RWPE2 (cell line): ENCODE measurements around the gene GPR78.

Experiments
- ATAC-seq: fragments of 200-7000 bp; cut with Tn5 transposase; 3 replicates; pipeline ENCODE4 v1.9.1; 2021; ENCODE audit warnings: low read depth
- DNase-seq: peaks from one replicate; pipeline ENCODE4 v3.0.0-alpha.2; 2020; ENCODE audit warnings: low spot score
- H3K27ac ChIP-seq: fragments of 450-650 bp; 2 replicates; pipeline ENCODE4 v1.5.1; 2017; ENCODE audit warnings: mild to moderate bottlenecking; ENCODE audit not compliant: poor library complexity, severe bottlenecking
- H3K27me3 ChIP-seq: fragments of 250-450 bp; sonication (Bioruptor Pico); 2 replicates; pipeline ENCODE4 v1.5.1; 2021; ENCODE audit warnings: mild to moderate bottlenecking, moderate library complexity; ENCODE audit not compliant: insufficient read depth, poor library complexity, severe bottlenecking
- H3K36me3 ChIP-seq: fragments of 250-450 bp; sonication (Bioruptor Pico); 2 replicates; pipeline ENCODE4 v1.5.1; 2020; ENCODE audit warnings: low read depth, mild to moderate bottlenecking, moderate library complexity
- H3K4me1 ChIP-seq: fragments of 250-450 bp; sonication (Bioruptor Pico); 2 replicates; pipeline ENCODE4 v1.5.1; 2021; ENCODE audit warnings: mild to moderate bottlenecking, moderate library complexity; ENCODE audit not compliant: insufficient read depth, poor library complexity, severe bottlenecking
- H3K4me3 ChIP-seq: fragments of 250-450 bp; sonication (Bioruptor Pico); 2 replicates; pipeline ENCODE4 v1.5.1; 2021; ENCODE audit warnings: mild to moderate bottlenecking, moderate library complexity; ENCODE audit not compliant: severe bottlenecking
- H3K9me3 ChIP-seq: fragments of 250-450 bp; sonication (Bioruptor Pico); 2 replicates; pipeline ENCODE4 v1.5.1; 2021; ENCODE audit warnings: mild to moderate bottlenecking, moderate library complexity; ENCODE audit not compliant: severe bottlenecking
- TF ChIP-seq, protein P1 (sequence below): fragments of 450-650 bp; IDR thresholded peaks from one replicate; pipeline ENCODE4 v1.5.1; 2017; ENCODE audit warnings: mild to moderate bottlenecking, moderate library complexity; ENCODE audit not compliant: poor library complexity, severe bottlenecking

Gene GPR78

DNA sequence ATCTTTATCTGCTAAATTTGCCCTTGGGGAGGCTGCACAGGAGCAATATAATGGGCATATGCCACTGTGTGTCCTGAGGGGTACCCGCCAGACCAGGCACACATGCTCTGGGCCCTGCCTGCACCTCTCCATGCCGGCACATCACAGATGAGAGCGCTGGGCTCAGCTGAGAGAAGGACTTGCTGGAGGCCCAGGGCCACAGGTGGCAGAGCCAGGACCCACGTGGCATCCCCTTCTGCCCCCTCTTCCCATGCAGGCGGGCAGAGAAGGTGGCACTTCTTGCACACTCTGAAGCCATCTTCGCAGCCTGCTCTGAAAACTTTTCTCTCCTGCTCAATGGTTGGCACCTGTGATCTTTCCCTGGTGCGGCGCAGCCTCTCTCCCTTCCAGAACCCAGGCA lies 32.5 kb downstream of the GPR78 start:
- Histone ChIP-seq H3K9me3 (no peaks in the 10 kb centered on the region), H3K36me3 (no peaks in the 10 kb centered on the region), H3K27ac (no peak overlapping the region), H3K4me1 (no peaks in the 10 kb centered on the region), H3K4me3 (no peak overlapping the region), H3K27me3 (no peaks in the 10 kb centered on the region)
- ATAC-seq = no peak
- TF ChIP-seq, protein P1, sequence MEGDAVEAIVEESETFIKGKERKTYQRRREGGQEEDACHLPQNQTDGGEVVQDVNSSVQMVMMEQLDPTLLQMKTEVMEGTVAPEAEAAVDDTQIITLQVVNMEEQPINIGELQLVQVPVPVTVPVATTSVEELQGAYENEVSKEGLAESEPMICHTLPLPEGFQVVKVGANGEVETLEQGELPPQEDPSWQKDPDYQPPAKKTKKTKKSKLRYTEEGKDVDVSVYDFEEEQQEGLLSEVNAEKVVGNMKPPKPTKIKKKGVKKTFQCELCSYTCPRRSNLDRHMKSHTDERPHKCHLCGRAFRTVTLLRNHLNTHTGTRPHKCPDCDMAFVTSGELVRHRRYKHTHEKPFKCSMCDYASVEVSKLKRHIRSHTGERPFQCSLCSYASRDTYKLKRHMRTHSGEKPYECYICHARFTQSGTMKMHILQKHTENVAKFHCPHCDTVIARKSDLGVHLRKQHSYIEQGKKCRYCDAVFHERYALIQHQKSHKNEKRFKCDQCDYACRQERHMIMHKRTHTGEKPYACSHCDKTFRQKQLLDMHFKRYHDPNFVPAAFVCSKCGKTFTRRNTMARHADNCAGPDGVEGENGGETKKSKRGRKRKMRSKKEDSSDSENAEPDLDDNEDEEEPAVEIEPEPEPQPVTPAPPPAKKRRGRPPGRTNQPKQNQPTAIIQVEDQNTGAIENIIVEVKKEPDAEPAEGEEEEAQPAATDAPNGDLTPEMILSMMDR = no peak
- no peak for DNase-seq

DNA sequence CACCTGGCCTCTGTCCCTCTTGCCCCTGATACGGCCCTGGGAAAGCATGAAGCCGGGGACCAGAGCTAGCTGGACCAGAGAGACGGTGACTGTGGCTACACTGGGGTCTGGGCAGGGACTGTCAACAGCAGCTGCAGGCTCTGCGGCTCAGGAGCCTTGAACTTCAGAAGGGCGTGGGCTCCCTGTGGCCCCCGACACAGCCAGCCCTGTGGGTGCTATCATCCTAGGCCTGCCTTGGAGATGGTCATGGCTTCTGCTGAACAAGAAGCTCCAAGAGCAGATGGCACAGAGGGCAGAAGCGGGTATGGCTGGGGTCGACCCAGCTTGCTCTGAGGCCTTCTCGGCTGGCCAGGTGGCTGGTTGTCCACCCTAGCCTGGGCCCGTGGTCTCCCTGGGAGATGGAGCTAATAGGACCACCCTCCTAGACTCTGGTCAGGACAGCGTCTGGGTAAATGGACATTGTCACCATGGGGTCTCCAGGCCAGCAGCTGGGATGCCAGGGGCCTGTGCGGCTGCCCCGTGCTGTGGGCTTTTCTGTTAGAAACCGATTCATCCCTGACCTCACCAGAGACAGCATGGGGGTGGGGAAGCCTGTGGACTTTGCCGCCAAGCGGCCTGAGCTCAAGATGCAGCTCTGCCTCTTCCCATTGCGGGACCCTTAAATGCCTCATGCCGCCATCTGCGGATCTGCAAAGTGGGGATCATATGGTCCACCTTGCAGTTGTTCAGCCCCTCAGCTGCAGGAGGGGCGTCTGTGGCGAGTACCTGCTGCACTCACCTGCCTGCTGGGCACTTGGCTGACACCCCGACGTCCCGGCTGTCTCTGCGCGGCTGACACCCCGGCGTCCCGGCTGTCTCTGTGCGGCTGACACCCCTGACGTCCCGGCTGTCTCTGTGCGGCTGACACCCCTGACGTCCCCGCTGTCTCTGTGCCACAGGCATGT lies 33.5 kb downstream of the GPR78 start:
- Histone ChIP-seq H3K4me1 (no peaks in the 10 kb centered on the region), H3K36me3 (no peaks in the 10 kb centered on the region), H3K27me3 (no peaks in the 10 kb centered on the region), H3K9me3 (no peaks in the 10 kb centered on the region), H3K4me3 (no peak overlapping the region), H3K27ac (no peak overlapping the region)
- no peak for ATAC-seq
- TF ChIP-seq, protein P1 = no peak
- peak; percentile 47 for DNase-seq

DNA sequence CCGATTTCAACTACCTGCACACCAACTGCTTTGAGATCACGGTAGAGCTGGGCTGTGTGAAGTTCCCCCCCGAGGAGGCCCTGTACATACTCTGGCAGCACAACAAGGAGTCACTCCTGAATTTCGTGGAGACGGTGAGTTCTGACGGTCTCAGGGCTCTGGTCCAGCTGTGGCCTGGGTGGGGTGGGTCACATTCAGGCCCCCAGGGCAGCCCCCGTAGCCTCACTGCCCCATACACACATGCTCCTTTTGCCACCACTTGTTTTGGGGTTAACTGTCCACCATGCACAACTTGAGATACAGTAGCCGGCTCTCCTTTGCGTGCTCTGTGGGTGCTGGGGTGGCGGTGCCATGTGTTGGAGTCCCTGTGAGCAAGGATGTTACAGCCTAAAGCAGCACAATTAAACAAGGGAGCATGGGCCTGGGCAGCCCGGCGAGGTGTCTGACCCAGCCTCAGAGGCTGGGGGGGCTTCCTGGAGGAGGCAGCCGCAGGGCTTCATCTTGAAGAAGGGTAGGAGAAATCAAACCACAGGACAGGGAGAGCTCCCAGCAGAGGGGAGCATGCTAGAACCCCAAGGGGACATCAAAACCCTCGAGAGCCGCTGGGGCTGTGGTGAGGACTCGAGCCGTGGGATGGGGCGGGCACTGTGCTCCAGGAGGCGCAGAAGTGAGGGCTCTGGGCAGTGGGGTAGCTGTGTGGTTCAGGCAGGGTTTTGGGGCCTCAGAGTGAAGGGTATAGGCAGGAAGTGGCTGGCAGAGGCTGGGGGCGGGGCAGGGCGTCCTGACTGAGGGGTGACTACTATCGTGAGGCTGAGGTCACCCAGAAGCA lies 34.4 kb downstream of the GPR78 start:
- Histone ChIP-seq H3K36me3 (no peaks in the 10 kb centered on the region), H3K27me3 (no peaks in the 10 kb centered on the region), H3K27ac (no peak overlapping the region), H3K4me1 (no peaks in the 10 kb centered on the region), H3K4me3 (no peak overlapping the region), H3K9me3 (no peaks in the 10 kb centered on the region)
- ATAC-seq (no peak), DNase-seq (peak; percentile 61)
- TF ChIP-seq, protein P1 = no peak

DNA sequence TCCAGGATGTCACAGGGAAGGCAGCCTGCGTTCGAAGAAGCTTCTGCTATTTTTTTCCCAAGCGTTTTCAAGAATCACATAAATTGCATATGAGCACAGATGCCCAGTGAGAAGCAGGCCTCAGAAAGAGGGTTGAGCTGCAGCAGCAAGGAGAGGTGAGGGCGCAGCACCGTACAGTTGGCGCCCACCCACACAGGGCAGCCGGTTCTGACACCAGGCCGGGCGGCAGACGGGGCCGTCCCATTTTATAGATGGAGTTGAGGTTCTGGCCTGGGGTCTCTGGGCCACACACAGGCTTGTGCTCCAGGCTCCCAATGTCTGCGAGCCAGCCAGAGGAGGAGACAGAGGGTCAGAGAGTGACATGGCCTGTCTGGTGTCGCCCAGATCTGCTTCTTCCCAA lies 35.2 kb downstream of the GPR78 start:
- Histone ChIP-seq H3K27me3 (no peaks in the 10 kb centered on the region), H3K4me1 (no peaks in the 10 kb centered on the region), H3K27ac (no peak overlapping the region), H3K36me3 (no peaks in the 10 kb centered on the region), H3K4me3 (no peak overlapping the region), H3K9me3 (no peaks in the 10 kb centered on the region)
- no peak for ATAC-seq
- TF ChIP-seq, protein P1 = no peak
- no peak for DNase-seq
